Smooth muscle cell (in vitro differentiated cells): ENCODE data around the gene IMP4. TPM values are rescaled to one million over a fixed set of nuclear protein-coding genes. Genes with fewer than 3 reads are reported as not detected.

Experiments
- DNase-seq: peaks from one replicate; lab custom pipeline; 2025; ENCODE audit not compliant: unreplicated experiment; lab: John Stamatoyannopoulos, UW
- H2AFZ ChIP-seq: fragments of 200-600 bp; sonication (generic); 2 replicates; pipeline ENCODE4 v1.6.0; 2016; ENCODE audit warnings: antibody characterized with exemption, low read depth, mild to moderate bottlenecking
- H3F3A ChIP-seq: fragments of 200-600 bp; sonication (generic); 2 replicates; pipeline ENCODE4 v1.6.0; 2017; ENCODE audit warnings: antibody characterized with exemption, low read depth
- H3K27ac ChIP-seq: fragments of 200-600 bp; sonication (generic); 2 replicates; pipeline ENCODE4 v1.5.1; 2016; ENCODE audit warnings: low read depth, mild to moderate bottlenecking
- H3K27me3 ChIP-seq: fragments of 200-600 bp; sonication (generic); 2 replicates; pipeline ENCODE4 v1.6.1; 2016; ENCODE audit warnings: low read depth, mild to moderate bottlenecking
- H3K36me3 ChIP-seq: fragments of 200-600 bp; sonication (generic); 2 replicates; pipeline ENCODE4 v1.5.1; 2016; ENCODE audit warnings: low read depth
- H3K4me1 ChIP-seq: fragments of 200-600 bp; sonication (generic); 2 replicates; pipeline ENCODE4 v1.5.1; 2016; ENCODE audit warnings: low read depth
- H3K4me2 ChIP-seq: fragments of 200-600 bp; sonication (generic); 2 replicates; pipeline ENCODE4 v1.6.0; 2016; ENCODE audit warnings: mild to moderate bottlenecking
- H3K4me3 ChIP-seq: fragments of 200-600 bp; sonication (generic); 2 replicates; pipeline ENCODE4 v1.5.1; 2016; ENCODE audit warnings: mild to moderate bottlenecking
- H3K79me2 ChIP-seq: fragments of 200-600 bp; sonication (generic); 2 replicates; pipeline ENCODE4 v1.6.0; 2016; ENCODE audit warnings: low read depth, mild to moderate bottlenecking
- H3K9ac ChIP-seq: fragments of 200-600 bp; sonication (generic); 2 replicates; pipeline ENCODE4 v1.6.0; 2016; ENCODE audit warnings: low read depth
- H3K9me3 ChIP-seq: fragments of 200-600 bp; sonication (generic); replicated peaks from 2 replicates; pipeline ENCODE4 v1.5.1; 2016; ENCODE audit warnings: low read depth
- H4K20me1 ChIP-seq: fragments of 200-600 bp; sonication (generic); 2 replicates; pipeline ENCODE4 v1.6.0; 2016; ENCODE audit warnings: low read depth
- WGBS: methylation state at CpG from one replicate; pipeline ENCODE4 v1.1.7; 2016; ENCODE audit warnings: low lambda C conversion rate; 5-methylcytosine and 5-hydroxymethylcytosine counted together
- polyA plus RNA-seq: library from polyadenylated mRNA; unstranded; fragments of >200 nt; fragmentation: Nextera tagmentation; extraction: Ambion mirVana; gene quantifications from 2 replicates; pipeline ENCODE4 v1.2.1, GENCODE V29; 2016
- total RNA-seq: library from RNA; depleted of rRNA; stranded (reverse); fragments of >200 nt; gene quantifications from 2 replicates; pipeline ENCODE4 v1.2.3, GENCODE V29; 2014
- TF ChIP-seq, protein P1 (sequence below): fragments of 200-600 bp; sonication (generic); IDR thresholded peaks from 2 replicates; pipeline ENCODE4 v1.5.1; 2017; ENCODE audit warnings: borderline replicate concordance, mild to moderate bottlenecking, antibody characterized with exemption; ENCODE audit not compliant: insufficient read depth, poor library complexity, severe bottlenecking

The IMP4 gene
- total and polyA plus RNA-seq, 2 experiments from 2014 or later, result 59.3 to 75.0 TPM

DNA sequence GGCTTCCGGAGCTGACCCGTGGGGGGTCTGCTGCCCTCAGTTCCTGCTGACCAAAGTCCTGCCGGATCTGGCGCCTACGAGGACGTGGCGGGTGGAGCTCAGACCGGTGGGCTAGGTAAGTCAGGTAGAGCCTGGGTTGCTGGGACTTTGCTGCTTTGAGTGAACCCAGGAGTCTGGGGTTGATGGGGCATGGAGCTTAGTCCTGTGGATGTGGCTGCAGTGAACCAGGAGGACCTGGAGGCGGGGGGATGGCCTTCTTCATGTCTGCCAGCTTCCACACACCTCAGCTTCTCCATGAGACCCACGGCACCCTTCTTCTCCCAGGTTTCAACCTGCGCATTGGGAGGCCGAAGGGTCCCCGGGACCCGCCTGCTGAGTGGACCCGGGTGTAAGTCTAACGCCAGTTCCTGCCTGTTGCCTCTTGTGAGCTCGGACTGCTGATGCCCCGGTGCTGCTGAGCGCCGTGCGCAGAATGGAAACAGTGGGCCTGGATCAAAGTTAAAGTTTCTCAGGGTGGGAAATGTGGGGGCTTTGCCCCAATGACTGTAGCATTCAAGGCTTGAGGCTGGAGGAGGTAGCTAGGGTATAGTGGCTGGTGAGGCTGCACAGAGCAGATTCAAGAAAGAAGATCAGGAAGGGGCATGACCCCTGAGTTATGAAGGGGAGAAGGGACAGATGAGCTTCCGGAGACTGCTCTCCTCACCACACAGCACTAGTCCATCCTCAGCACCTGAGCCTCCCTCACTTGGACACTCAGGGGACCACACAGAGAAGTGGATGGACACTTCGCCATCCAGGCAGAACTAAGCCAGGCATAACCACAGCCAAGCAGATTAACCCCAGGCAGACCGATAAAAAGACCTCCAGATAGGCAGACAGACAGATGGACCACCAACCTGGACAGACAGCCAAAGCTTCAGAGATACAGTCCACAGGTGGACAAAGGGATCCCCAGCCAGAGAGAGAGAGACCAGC, 30.4 kb downstream of the IMP4 start:
- Histone ChIP-seq H3K27me3 (no peaks in the 10 kb centered on the region), H3K9me3 (no peaks in the 10 kb centered on the region), H3K4me1 (peaks cover 11% of the 10 kb centered on the region), H4K20me1 (peaks cover 29% of the 10 kb centered on the region), H2AFZ (peak overlapping the region; percentile 92), H3F3A (no peaks in the 10 kb centered on the region), H3K36me3 (no peaks in the 10 kb centered on the region), H3K9ac (peak overlapping the region; percentile 50), H3K4me3 (peak overlapping the region; percentile 90), H3K27ac (no peak overlapping the region), H3K79me2 (peaks cover 33% of the 10 kb centered on the region), H3K4me2 (peak overlapping the region; percentile 96)
- 56% methylated on average over 24 of the region's 24 CpGs for WGBS
- TF ChIP-seq, protein P1, sequence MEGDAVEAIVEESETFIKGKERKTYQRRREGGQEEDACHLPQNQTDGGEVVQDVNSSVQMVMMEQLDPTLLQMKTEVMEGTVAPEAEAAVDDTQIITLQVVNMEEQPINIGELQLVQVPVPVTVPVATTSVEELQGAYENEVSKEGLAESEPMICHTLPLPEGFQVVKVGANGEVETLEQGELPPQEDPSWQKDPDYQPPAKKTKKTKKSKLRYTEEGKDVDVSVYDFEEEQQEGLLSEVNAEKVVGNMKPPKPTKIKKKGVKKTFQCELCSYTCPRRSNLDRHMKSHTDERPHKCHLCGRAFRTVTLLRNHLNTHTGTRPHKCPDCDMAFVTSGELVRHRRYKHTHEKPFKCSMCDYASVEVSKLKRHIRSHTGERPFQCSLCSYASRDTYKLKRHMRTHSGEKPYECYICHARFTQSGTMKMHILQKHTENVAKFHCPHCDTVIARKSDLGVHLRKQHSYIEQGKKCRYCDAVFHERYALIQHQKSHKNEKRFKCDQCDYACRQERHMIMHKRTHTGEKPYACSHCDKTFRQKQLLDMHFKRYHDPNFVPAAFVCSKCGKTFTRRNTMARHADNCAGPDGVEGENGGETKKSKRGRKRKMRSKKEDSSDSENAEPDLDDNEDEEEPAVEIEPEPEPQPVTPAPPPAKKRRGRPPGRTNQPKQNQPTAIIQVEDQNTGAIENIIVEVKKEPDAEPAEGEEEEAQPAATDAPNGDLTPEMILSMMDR, result no peak
- no peak for DNase-seq

DNA sequence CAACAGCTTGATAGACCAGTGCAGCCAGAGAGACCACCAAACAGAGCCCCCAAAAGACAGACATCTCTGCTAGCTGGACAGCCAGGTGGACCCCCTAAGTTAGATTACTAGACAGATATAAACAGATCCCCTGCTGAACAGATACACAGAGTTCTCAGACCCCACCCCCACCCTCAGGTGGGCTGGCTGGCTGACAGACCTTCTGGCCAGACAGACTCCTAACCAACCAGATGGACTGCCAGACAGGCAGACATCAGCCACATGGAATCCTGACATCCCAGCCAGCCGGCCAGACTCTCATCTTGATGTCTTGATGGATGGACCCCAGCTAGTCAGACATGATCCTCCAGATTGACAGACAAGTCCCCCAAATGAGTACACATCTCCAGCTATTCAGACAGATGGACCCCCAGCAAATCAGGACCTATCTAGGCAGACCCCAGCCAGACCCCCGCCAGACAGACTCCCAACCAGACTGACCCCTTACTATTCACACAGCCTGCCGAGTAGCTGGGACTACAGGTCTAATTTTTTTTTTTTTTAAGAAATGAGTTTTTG, 31.2 kb downstream of the IMP4 start:
- WGBS, result 91% methylated on average over 3 of the region's 3 CpGs
- Histone ChIP-seq H3K4me3 (no peak overlapping the region), H3K36me3 (no peaks in the 10 kb centered on the region)

DNA sequence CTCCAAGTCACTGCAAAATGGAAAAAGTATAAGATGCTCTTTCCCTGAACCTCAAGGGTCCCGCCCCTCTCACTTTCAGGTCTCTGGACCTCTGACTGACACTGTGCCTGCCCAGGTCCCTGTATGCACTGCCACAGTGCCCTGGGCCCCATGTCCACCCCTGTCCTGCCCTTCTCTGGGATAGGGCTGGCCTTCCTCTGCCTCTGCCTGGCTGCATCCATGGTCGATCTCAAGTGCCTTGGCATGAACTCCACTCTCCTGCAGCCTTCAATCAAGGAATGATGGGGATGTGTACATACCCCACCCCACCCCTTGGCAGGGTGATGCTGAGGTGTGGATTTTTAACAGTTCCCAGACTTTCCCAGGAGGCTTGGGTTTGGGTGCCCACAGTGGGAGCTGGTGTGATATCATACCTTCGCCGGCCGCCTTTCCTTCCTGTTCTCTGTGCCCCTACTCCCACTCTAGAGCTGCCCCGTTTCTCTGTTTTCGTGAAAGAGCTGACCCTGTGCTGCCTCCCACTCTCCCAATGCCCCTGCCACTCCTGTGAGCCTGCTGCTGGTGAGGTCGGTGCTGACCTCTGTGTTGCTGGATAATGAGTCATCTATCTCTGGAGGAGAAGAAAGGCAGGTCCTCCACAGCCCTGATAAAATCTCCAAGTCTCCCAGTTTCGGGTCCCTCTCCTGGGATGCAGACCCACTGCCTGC, 32.0 kb downstream of the IMP4 start:
- no peaks in the 10 kb centered on the region for H3F3A ChIP-seq
- peaks cover 11% of the 10 kb centered on the region for H3K4me1 ChIP-seq
- TF ChIP-seq, protein P1, result no peak
- no peak overlapping the region for H2AFZ ChIP-seq
- H3K79me2 ChIP-seq, result peaks cover 37% of the 10 kb centered on the region
- no peak overlapping the region for H3K4me3 ChIP-seq
- no peaks in the 10 kb centered on the region for H3K9me3 ChIP-seq
- H3K36me3 ChIP-seq, result no peaks in the 10 kb centered on the region
- H3K4me2 ChIP-seq, result no peak overlapping the region
- peaks cover 45% of the 10 kb centered on the region for H4K20me1 ChIP-seq
- H3K27ac ChIP-seq, result no peak overlapping the region
- no peak overlapping the region for H3K9ac ChIP-seq
- no peak for DNase-seq
- 68% methylated on average over 9 of the region's 9 CpGs for WGBS
- H3K27me3 ChIP-seq, result no peaks in the 10 kb centered on the region

More for the DNA sequence above, 31.2 kb downstream of the IMP4 start:
- Histone ChIP-seq H3K4me1 (peaks cover 11% of the 10 kb centered on the region), H3F3A (no peaks in the 10 kb centered on the region), H3K9ac (no peak overlapping the region), H3K79me2 (peaks cover 33% of the 10 kb centered on the region), H3K9me3 (no peaks in the 10 kb centered on the region), H4K20me1 (peaks cover 36% of the 10 kb centered on the region), H3K27me3 (no peaks in the 10 kb centered on the region), H2AFZ (no peak overlapping the region), H3K4me2 (peak overlapping the region; percentile 96), H3K27ac (no peak overlapping the region)
- TF ChIP-seq, protein P1, result no peak
- no peak for DNase-seq
